ENCODE data around the gene PIEZO1. TPM values are rescaled to one million over a fixed set of nuclear protein-coding genes. Genes with fewer than 3 reads are reported as not detected.

Gene PIEZO1
- total and polyA plus RNA-seq, 2 donors (not counting 3 experiments of a cell fraction or from before 2014, with no cell fraction given) = 298 to 322 TPM

GRCh38 chr16:88780142-88781062 is 4.6 kb downstream of the PIEZO1 start:
- intact Hi-C loops (cut with micrococcal nuclease) = no loop called here
- BruUV-seq (replicated peaks) = no TSS peak
- Histone ChIP-seq H3K9me3 (replicated peaks; ENCODE audit: control insufficient read depth, insufficient read depth, low read length) (no peaks in the 10 kb centered on the region), H3K79me2 (ENCODE audit: control insufficient read depth, insufficient read depth, low read length) (peaks cover 90% of the 10 kb centered on the region), H3K36me3 (ENCODE audit: control insufficient read depth in 2 of 2, extremely low read depth in 1 of 2, insufficient read depth in 2 of 2, low read length in 2 of 2) (peaks cover 0 to 3% of the 10 kb centered on the region in 2 experiments), H3K9me1 (replicated peaks; ENCODE audit: control insufficient read depth, extremely low read depth, insufficient read depth, low read length) (no peaks in the 10 kb centered on the region), H3K4me2 (ENCODE audit: insufficient read depth, low read length) (no peak overlapping the region), H3K9ac (replicated peaks; ENCODE audit: extremely low read depth, insufficient read depth, low read length) (no peak overlapping the region), H3K27ac (ENCODE audit: insufficient read depth, low read depth, low read length) (no peak overlapping the region), H3K27me3 (ENCODE audit: control insufficient read depth in 2 of 2, insufficient read depth in 2 of 2, low read length in 2 of 2) (no peaks in the 10 kb centered on the region), H4K20me1 (replicated peaks; ENCODE audit: control insufficient read depth, extremely low read depth, insufficient read depth, low read length) (no peaks in the 10 kb centered on the region), H2AFZ (ENCODE audit: low read depth, low read length) (no peak overlapping the region), H3K4me3 (replicated peaks in 1 of 3; ENCODE audit: insufficient read depth in 1 of 3, low read depth in 1 of 3, low read length in 3 of 3) (no peak overlapping the region), H3K4me1 (ENCODE audit: control insufficient read depth, extremely low read depth, insufficient read depth, low read length) (peaks cover 25% of the 10 kb centered on the region)
- dilution Hi-C loops (cut with MboI; ENCODE audit: extremely low pct_ligation_motif_present, low sequenced_read_pairs) = no loop called here
- TF ChIP-seq JUN (IDR thresholded peaks at IDR 0.05; ENCODE audit: borderline replicate concordance, insufficient read depth, insufficient read length, low read depth) (no peak), MAX (IDR thresholded peaks at IDR 0.05; ENCODE audit: insufficient read depth, insufficient read length) (no peak), MYC (IDR thresholded peaks at IDR 0.05; ENCODE audit: low read depth, low read length) (no peak), POLR2AphosphoS5 (IDR thresholded peaks at IDR 0.05; ENCODE audit: insufficient read depth, low read depth, low read length) (no peak), EZH2 (IDR thresholded peaks at IDR 0.05; ENCODE audit: borderline replicate concordance, low read depth, low read length, severe bottlenecking) (no peak), GATA2 (IDR thresholded peaks at IDR 0.05; ENCODE audit: insufficient read depth, insufficient read length, low read depth, low read length) (no peak), FOS (IDR thresholded peaks at IDR 0.05; ENCODE audit: borderline replicate concordance, insufficient read depth, low read length) (no peak), CTCF (IDR thresholded peaks at IDR 0.05; ENCODE audit: extremely low read depth in 1 of 2, insufficient read depth in 1 of 2, low read depth in 1 of 2, low read length in 2 of 2) (no peak), POLR2A (IDR thresholded peaks at IDR 0.05; ENCODE audit: low read depth, low read length) (no peak)
- DNase-seq (ENCODE audit: low read depth, low spot score) (no peak), FAIRE-seq (peak; percentile 21)
- CTCF ChIA-PET = interaction anchor here (0.6 to 8.2 kb wide), 6 partner anchors 12 to 78 kb away, joined by 3 to 165 read pairs (median 3); no protein-coding TSS in a partner anchor
- POLR2A ChIA-PET = no interaction called here
